ENCODE data around the gene CCL24. TPM values are rescaled to one million over a fixed set of nuclear protein-coding genes. Genes with fewer than 3 reads are reported as not detected.

Gene CCL24
- total RNA-seq, 1 donor from 2014 or later: not detected

DNA sequence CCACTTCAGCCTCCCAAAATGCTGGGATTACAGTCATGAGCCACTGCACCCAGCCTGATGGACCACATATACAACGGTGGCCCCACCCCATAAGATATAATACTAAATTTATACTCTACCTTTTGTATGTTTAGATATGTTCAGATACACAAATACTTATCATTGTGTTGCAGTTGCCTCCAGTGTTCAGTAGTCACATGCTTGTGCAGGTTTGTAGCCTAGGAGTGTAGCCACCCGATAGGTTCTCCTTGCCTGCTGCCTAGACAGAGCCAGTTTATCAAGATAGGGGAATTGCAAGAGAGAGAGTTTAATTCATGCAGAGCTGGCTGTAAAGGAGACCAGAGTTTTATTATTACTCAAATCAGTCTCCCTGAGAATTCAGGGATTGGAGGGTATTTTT lies 9.6 kb downstream of the CCL24 start:
- peaks cover 14% of the 10 kb centered on the region for H3K9me3 Mint-ChIP-seq (ENCODE audit: low read depth)
- TF ChIP-seq, protein P1, sequence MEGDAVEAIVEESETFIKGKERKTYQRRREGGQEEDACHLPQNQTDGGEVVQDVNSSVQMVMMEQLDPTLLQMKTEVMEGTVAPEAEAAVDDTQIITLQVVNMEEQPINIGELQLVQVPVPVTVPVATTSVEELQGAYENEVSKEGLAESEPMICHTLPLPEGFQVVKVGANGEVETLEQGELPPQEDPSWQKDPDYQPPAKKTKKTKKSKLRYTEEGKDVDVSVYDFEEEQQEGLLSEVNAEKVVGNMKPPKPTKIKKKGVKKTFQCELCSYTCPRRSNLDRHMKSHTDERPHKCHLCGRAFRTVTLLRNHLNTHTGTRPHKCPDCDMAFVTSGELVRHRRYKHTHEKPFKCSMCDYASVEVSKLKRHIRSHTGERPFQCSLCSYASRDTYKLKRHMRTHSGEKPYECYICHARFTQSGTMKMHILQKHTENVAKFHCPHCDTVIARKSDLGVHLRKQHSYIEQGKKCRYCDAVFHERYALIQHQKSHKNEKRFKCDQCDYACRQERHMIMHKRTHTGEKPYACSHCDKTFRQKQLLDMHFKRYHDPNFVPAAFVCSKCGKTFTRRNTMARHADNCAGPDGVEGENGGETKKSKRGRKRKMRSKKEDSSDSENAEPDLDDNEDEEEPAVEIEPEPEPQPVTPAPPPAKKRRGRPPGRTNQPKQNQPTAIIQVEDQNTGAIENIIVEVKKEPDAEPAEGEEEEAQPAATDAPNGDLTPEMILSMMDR (IDR thresholded peaks at IDR 0.05): no peak

DNA sequence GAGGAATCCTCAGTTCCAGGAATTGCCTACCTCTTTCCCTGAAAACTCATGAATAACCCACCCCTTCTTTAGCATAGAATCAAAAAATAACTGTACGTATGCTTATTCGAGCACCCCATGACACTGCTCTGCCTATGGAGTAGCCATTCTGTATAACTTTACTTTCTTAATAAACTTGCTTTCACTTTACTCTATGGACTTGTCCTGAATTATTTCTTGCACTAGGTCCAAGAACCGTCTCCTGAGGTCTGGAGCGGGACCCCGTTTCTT lies 11.1 kb downstream of the CCL24 start:
- no peak overlapping the region for H3K4me3 Mint-ChIP-seq (ENCODE audit: unreplicated experiment)
- no peak for DNase-seq (ENCODE audit: low spot score)
- peaks cover 8% of the 10 kb centered on the region for H3K27me3 Mint-ChIP-seq (ENCODE audit: low read depth)
- peaks cover 10% of the 10 kb centered on the region for H3K9me3 Mint-ChIP-seq (ENCODE audit: low read depth)
- TF ChIP-seq, protein P1 (IDR thresholded peaks at IDR 0.05): no peak
- no peak overlapping the region for H3K27ac Mint-ChIP-seq (ENCODE audit: unreplicated experiment)
- H3K4me1 Mint-ChIP-seq (ENCODE audit: low read depth): no peaks in the 10 kb centered on the region
- H3K36me3 Mint-ChIP-seq (ENCODE audit: low read depth): peaks cover 3% of the 10 kb centered on the region

More for the DNA sequence above, 9.6 kb downstream of the CCL24 start:
- H3K4me3 Mint-ChIP-seq (ENCODE audit: unreplicated experiment): no peak overlapping the region
- H3K36me3 Mint-ChIP-seq (ENCODE audit: low read depth): peaks cover 4% of the 10 kb centered on the region
- peaks cover 8% of the 10 kb centered on the region for H3K27me3 Mint-ChIP-seq (ENCODE audit: low read depth)
- H3K4me1 Mint-ChIP-seq (ENCODE audit: low read depth): no peaks in the 10 kb centered on the region
- no peak overlapping the region for H3K27ac Mint-ChIP-seq (ENCODE audit: unreplicated experiment)
- DNase-seq (ENCODE audit: low spot score): no peak

DNA sequence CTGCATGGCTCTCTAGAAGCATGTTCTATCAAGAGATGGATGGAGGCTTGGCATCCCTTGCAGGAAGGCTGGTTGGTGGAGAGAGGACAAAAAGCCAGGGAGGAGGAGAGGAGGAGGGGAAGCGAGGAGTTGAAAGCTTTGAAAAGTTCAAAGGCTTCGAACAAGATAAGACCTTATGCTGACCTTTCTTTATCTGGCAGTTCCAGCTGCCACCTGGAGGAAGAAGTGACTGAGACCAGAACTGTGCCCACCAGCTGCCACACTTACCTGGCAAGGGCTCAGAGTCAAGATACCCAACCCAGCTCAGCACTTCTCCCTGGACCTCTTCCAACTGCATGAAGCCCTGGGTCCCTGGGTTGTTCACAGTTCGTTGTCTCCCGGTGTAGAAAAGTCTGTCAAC lies 14.8 kb downstream of the CCL24 start:
- no peak overlapping the region for H3K27ac Mint-ChIP-seq (ENCODE audit: unreplicated experiment)

DNA sequence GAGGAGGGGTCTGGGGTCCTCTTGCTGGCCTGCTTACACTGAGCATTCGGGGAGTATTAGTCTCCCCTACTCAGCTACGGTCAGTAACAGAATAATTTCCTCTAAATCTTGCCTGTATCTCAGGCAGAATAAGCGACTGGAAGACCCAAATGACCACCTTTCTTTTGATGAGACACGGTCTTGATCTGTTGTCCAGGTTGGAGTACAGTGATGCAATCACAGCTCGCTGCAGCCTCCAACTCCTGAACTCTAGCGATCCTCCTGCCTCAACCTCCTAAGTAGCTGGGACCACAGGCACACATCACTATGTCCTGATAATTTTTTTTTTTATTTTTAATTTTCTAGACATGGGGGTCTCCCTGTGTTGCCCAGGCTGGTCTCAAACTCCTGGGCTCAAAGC lies 17.2 kb downstream of the CCL24 start:
- peaks cover 3% of the 10 kb centered on the region for H3K4me1 Mint-ChIP-seq (ENCODE audit: low read depth)
- no peak overlapping the region for H3K4me3 Mint-ChIP-seq (ENCODE audit: unreplicated experiment)
- peaks cover 13% of the 10 kb centered on the region for H3K27me3 Mint-ChIP-seq (ENCODE audit: low read depth)
- TF ChIP-seq, protein P1 (IDR thresholded peaks at IDR 0.05): no peak
- H3K9me3 Mint-ChIP-seq (ENCODE audit: low read depth): no peaks in the 10 kb centered on the region
- DNase-seq (ENCODE audit: low spot score): no peak
- H3K27ac Mint-ChIP-seq (ENCODE audit: unreplicated experiment): no peak overlapping the region
- H3K36me3 Mint-ChIP-seq (ENCODE audit: low read depth): no peaks in the 10 kb centered on the region

More for the DNA sequence above, 14.8 kb downstream of the CCL24 start:
- DNase-seq (ENCODE audit: low spot score): no peak
- no peaks in the 10 kb centered on the region for H3K9me3 Mint-ChIP-seq (ENCODE audit: low read depth)
- no peaks in the 10 kb centered on the region for H3K4me1 Mint-ChIP-seq (ENCODE audit: low read depth)
- no peaks in the 10 kb centered on the region for H3K36me3 Mint-ChIP-seq (ENCODE audit: low read depth)
- TF ChIP-seq, protein P1 (IDR thresholded peaks at IDR 0.05): no peak
- no peak overlapping the region for H3K4me3 Mint-ChIP-seq (ENCODE audit: unreplicated experiment)
- H3K27me3 Mint-ChIP-seq (ENCODE audit: low read depth): peaks cover 17% of the 10 kb centered on the region

DNA sequence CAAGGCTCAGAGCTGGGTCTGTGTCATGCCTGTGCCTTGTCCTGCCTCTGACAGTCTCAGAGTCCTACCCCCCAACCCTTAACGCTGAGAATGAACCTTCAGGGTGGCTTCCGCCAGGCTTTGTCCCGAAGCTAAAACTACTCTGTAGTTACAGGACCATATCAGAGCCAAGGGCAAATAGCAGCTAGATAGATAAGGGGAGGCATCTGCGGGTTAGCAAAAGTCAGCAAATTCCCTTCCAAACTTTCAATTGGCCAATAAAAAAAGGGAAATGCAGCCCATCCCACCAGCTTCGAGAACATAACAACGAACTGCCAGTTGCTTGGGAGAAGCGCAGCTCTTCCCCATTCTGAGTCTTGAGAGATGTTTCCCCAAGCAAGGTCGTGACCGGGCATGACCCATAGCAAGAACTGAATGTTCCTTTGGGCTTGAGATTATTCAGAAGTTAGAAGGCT lies 17.7 kb downstream of the CCL24 start:
- no peak overlapping the region for H3K4me3 Mint-ChIP-seq (ENCODE audit: unreplicated experiment)
- no peaks in the 10 kb centered on the region for H3K36me3 Mint-ChIP-seq (ENCODE audit: low read depth)
- H3K9me3 Mint-ChIP-seq (ENCODE audit: low read depth): no peaks in the 10 kb centered on the region
- peaks cover 5% of the 10 kb centered on the region for H3K4me1 Mint-ChIP-seq (ENCODE audit: low read depth)
- peaks cover 13% of the 10 kb centered on the region for H3K27me3 Mint-ChIP-seq (ENCODE audit: low read depth)
- TF ChIP-seq, protein P1 (IDR thresholded peaks at IDR 0.05): no peak
- H3K27ac Mint-ChIP-seq (ENCODE audit: unreplicated experiment): no peak overlapping the region
- no peak for DNase-seq (ENCODE audit: low spot score)

Measured in chondrocyte (in vitro differentiated cells).